Stromal cell of bone marrow (primary cell): Measurements from ENCODE around the gene GHRHR.

ENCODE experiments used
- DNase-seq: peaks from one replicate; pipeline ENCODE4 v3.0.0-alpha.2; 2012; ENCODE audit warnings: low read depth

Gene GHRHR

GRCh38 chr7:30928254-30928872 is 35.4 kb upstream of the GHRHR start:
- DNase-seq: no peak

GRCh38 chr7:30929686-30930085 is 34.1 kb upstream of the GHRHR start:
- no peak for DNase-seq

- no peak for DNase-seq
Observed at GRCh38 chr7:30930621-30931020, 33.1 kb upstream of the GHRHR start.

GRCh38 chr7:30931161-30931928 is 32.4 kb upstream of the GHRHR start:
- no peak for DNase-seq

- DNase-seq: no peak
Observed at GRCh38 chr7:30931929-30932540, 31.7 kb upstream of the GHRHR start.

GRCh38 chr7:30932562-30932961 is 31.2 kb upstream of the GHRHR start:
- no peak for DNase-seq

- no peak for DNase-seq
Observed at GRCh38 chr7:30933124-30933974, 30.4 kb upstream of the GHRHR start.

- DNase-seq: no peak
Observed at GRCh38 chr7:30934225-30934624, 29.5 kb upstream of the GHRHR start.

- DNase-seq: no peak
Observed at GRCh38 chr7:30934732-30935568, 28.8 kb upstream of the GHRHR start.

- no peak for DNase-seq
Observed at GRCh38 chr7:30935569-30935877, 28.2 kb upstream of the GHRHR start.

GRCh38 chr7:30936650-30937245 is 27.0 kb upstream of the GHRHR start:
- no peak for DNase-seq

- no peak for DNase-seq
Observed at GRCh38 chr7:30937416-30937815, 26.3 kb upstream of the GHRHR start.

GRCh38 chr7:30938435-30939316 is 25.1 kb upstream of the GHRHR start:
- DNase-seq: peak; percentile 19

GRCh38 chr7:30941582-30942323 is 22.0 kb upstream of the GHRHR start:
- DNase-seq: no peak

GRCh38 chr7:30950197-30950596 is 13.6 kb upstream of the GHRHR start:
- DNase-seq: no peak

- no peak for DNase-seq
Observed at GRCh38 chr7:30954914-30955313, 8.8 kb upstream of the GHRHR start.

GRCh38 chr7:30956704-30957103 is 7.0 kb upstream of the GHRHR start:
- no peak for DNase-seq

GRCh38 chr7:30965372-30965771 is 1.6 kb downstream of the GHRHR start:
- no peak for DNase-seq

GRCh38 chr7:30965883-30966282 is 2.1 kb downstream of the GHRHR start:
- no peak for DNase-seq

GRCh38 chr7:30968294-30968693 is 4.5 kb downstream of the GHRHR start:
- no peak for DNase-seq
